ENCODE results near the gene SLC5A5.

SLC5A5 gene

DNA sequence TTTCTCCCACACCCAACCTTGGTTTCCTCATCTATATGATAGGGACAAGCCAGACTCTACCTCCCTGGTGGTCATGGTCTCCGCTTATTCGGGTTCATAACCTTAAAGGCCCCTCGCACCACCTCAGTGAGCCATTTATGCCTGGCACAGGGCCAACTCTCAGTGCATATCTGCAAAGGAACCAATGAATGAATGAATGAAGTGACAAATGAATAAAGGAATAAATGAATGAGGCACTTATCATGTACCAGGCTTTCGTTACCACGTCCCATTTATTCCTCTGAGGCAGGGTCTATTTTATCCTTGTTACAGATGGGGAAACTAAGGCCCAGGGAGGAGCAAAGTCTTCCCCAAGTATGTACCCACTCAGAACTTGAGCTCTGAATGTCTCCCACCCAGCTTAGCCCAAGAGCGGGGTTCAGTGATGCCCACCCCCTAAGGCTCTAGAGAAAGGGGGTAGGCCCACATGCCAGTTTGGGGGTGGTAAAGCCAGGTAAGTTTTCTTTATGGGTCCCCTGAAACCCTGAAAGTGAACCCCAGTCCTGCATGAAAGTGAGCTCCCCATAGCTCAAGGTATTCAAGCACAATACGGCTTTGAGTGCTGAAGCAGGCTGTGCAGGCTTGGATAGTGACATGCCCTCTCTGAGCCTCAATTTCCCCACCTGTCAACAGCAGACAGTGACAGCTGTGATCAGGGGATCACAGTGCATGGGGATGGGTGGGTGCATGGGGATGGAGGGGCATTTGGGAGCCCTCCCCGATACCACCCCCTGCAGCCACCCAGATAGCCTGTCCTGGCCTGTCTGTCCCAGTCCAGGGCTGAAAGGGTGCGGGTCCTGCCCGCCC lies 490 bp upstream of the SLC5A5 start:
- TF ChIP-seq ZBTB7A (IDR thresholded peaks at IDR 0.05; ENCODE audit: low read depth) (no peak), NFIC (IDR thresholded peaks at IDR 0.05) (peak; percentile 59)

DNA sequence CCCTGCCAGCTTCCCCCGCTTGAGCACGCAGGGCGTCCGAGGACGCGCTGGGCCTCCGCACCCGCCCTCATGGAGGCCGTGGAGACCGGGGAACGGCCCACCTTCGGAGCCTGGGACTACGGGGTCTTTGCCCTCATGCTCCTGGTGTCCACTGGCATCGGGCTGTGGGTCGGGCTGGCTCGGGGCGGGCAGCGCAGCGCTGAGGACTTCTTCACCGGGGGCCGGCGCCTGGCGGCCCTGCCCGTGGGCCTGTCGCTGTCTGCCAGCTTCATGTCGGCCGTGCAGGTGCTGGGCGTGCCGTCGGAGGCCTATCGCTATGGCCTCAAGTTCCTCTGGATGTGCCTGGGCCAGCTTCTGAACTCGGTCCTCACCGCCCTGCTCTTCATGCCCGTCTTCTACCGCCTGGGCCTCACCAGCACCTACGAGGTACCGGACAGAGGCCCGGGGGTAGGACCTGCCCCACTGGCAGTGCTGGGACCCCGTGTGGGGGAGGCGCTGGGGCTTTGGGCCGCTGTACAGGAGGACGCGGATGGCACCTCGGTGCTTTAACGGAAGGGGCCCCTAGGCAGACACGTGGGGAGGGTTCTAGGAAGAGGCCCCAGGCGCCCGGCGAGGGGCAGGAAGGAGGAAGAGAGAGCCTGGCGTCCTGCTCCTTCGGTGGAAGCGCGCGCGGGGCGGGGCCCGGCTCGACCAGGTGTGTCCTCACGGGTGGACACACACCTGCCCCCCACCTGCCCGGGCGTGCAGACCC lies 681 bp downstream of the SLC5A5 start:
- no peak for TF ChIP-seq TAF1 (IDR thresholded peaks at IDR 0.05; ENCODE audit: low read depth)
- no peak for TF ChIP-seq NFIC (IDR thresholded peaks at IDR 0.05)
- no peak for TF ChIP-seq ZBTB7A (IDR thresholded peaks at IDR 0.05; ENCODE audit: low read depth)
- TF ChIP-seq EP300 (IDR thresholded peaks at IDR 0.05; ENCODE audit: borderline replicate concordance) = no peak
- TF ChIP-seq, protein P1, sequence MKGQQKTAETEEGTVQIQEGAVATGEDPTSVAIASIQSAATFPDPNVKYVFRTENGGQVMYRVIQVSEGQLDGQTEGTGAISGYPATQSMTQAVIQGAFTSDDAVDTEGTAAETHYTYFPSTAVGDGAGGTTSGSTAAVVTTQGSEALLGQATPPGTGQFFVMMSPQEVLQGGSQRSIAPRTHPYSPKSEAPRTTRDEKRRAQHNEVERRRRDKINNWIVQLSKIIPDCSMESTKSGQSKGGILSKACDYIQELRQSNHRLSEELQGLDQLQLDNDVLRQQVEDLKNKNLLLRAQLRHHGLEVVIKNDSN (IDR thresholded peaks at IDR 0.05) = no peak

DNA sequence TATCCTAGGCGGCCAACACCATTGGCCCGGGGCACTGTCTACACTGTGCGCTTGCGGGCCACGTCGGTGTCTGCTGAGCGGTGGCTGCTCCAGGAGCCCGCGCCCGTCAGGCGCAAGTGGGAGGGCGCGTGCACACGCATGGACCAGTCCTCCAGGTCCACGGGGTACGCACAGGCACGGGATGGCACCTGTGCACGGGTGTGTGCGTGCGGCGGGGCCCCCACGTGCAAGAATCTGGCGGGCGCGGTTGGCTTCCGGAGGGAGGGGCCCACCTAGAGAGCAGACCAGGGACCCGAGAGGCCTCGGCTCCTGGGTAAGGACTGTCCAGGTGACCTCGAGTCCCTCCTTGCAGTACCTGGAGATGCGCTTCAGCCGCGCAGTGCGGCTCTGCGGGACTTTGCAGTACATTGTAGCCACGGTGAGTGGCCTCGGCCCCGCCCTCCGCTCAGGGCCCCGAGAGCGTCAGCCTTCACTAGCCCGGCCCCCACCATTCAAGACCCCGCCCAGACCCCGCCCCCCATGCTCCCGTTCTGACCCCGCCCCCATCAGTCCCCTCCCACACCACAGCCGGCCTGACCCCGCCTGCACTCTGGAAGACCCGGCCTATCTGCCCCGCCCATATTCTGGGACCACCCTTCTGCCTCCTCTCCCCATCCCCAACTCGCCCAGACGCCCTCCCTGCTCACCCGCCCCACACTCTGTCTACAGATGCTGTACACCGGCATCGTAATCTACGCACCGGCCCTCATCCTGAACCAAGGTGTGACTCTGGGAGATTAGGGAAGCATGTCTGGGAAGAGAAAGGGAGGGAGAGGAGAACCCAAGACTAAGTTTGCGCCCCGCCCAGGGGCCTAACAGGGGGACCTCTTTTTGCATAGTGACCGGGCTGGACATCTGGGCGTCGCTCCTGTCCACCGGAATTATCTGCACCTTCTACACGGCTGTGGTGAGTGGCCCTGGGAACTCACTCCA lies 2.3 kb downstream of the SLC5A5 start:
- TF ChIP-seq, protein P2, sequence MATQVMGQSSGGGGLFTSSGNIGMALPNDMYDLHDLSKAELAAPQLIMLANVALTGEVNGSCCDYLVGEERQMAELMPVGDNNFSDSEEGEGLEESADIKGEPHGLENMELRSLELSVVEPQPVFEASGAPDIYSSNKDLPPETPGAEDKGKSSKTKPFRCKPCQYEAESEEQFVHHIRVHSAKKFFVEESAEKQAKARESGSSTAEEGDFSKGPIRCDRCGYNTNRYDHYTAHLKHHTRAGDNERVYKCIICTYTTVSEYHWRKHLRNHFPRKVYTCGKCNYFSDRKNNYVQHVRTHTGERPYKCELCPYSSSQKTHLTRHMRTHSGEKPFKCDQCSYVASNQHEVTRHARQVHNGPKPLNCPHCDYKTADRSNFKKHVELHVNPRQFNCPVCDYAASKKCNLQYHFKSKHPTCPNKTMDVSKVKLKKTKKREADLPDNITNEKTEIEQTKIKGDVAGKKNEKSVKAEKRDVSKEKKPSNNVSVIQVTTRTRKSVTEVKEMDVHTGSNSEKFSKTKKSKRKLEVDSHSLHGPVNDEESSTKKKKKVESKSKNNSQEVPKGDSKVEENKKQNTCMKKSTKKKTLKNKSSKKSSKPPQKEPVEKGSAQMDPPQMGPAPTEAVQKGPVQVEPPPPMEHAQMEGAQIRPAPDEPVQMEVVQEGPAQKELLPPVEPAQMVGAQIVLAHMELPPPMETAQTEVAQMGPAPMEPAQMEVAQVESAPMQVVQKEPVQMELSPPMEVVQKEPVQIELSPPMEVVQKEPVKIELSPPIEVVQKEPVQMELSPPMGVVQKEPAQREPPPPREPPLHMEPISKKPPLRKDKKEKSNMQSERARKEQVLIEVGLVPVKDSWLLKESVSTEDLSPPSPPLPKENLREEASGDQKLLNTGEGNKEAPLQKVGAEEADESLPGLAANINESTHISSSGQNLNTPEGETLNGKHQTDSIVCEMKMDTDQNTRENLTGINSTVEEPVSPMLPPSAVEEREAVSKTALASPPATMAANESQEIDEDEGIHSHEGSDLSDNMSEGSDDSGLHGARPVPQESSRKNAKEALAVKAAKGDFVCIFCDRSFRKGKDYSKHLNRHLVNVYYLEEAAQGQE (IDR thresholded peaks at IDR 0.05; ENCODE audit: low read depth) = no peak
- no peak for TF ChIP-seq TAF1 (IDR thresholded peaks at IDR 0.05; ENCODE audit: low read depth)
- TF ChIP-seq, protein P3, sequence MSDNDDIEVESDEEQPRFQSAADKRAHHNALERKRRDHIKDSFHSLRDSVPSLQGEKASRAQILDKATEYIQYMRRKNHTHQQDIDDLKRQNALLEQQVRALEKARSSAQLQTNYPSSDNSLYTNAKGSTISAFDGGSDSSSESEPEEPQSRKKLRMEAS (IDR thresholded peaks at IDR 0.05) = peak; percentile 83

DNA sequence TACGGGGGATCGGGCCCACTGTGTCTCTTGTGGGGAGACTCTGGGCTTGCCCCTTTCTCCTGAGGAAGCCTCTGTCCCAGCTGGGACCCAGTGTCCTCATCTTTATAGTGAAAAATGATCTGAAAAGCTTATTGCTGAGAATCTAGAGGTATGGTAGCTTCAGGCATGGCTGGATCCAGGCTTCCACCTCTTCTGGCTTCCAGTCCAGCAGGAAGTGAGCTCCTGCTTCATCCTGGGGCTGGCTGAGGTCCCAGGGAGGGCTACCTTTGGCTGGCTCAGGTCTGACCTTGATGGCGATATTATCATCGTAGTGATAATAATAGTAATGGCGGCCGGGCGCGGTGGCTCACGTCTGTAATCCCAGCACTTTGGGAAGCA lies 3.0 kb downstream of the SLC5A5 start:
- TF ChIP-seq, protein P2 (IDR thresholded peaks at IDR 0.05; ENCODE audit: low read depth) = no peak
- TF ChIP-seq EP300 (IDR thresholded peaks at IDR 0.05; ENCODE audit: borderline replicate concordance) (no peak), FOXM1 (IDR thresholded peaks at IDR 0.05; ENCODE audit: borderline replicate concordance, low read depth) (no peak), ZBTB7A (IDR thresholded peaks at IDR 0.05; ENCODE audit: low read depth) (no peak)

DNA sequence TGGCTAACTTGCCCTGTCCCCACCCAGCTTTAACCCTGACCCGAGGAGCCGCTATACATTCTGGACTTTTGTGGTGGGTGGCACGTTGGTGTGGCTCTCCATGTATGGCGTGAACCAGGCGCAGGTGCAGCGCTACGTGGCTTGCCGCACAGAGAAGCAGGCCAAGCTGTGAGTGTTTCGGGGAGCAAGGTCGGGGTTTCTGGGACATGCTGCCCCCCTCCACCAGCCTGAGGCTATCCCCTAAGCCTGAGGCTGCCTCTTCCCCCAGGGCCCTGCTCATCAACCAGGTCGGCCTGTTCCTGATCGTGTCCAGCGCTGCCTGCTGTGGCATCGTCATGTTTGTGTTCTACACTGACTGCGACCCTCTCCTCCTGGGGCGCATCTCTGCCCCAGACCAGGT lies 6.0 kb downstream of the SLC5A5 start:
- TF ChIP-seq TAF1 (IDR thresholded peaks at IDR 0.05; ENCODE audit: low read depth) (no peak), RAD21 (IDR thresholded peaks at IDR 0.05; ENCODE audit: low read depth) (no peak), CREB1 (IDR thresholded peaks at IDR 0.05; ENCODE audit: low read depth) (no peak), YY1 (IDR thresholded peaks at IDR 0.05; ENCODE audit: low read depth) (no peak), FOXM1 (IDR thresholded peaks at IDR 0.05; ENCODE audit: borderline replicate concordance, low read depth) (no peak), NFIC (IDR thresholded peaks at IDR 0.05) (no peak), CEBPB (IDR thresholded peaks at IDR 0.05) (no peak), ZBTB7A (IDR thresholded peaks at IDR 0.05; ENCODE audit: low read depth) (no peak), TEAD4 (IDR thresholded peaks at IDR 0.05) (no peak), EGR1 (IDR thresholded peaks at IDR 0.05) (no peak)
- TF ChIP-seq, protein P1 (IDR thresholded peaks at IDR 0.05) = no peak

DNA sequence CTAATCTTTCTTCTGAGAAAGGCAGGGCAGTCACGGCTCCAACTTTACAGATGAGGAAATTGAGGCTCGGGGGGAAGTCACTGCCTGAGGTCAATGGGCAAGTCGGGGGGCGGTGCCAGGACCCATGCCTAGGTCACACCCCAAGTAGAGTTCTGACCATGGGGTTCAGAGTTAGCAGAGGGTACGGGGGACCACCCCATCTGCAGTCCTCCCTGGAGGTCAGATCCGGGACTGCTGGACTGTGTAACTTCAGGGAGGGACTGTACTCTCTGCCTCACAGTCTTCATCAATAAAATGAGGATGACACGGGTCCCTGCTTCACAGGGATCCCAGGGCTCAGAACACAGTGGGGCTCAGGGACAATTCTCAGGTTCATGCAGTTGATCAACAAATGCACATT lies 7.7 kb downstream of the SLC5A5 start:
- TF ChIP-seq, protein P1 (IDR thresholded peaks at IDR 0.05) = no peak
- TF ChIP-seq YY1 (IDR thresholded peaks at IDR 0.05; ENCODE audit: low read depth) (no peak), CREB1 (IDR thresholded peaks at IDR 0.05; ENCODE audit: low read depth) (no peak), FOXM1 (IDR thresholded peaks at IDR 0.05; ENCODE audit: borderline replicate concordance, low read depth) (no peak), EP300 (IDR thresholded peaks at IDR 0.05; ENCODE audit: borderline replicate concordance) (no peak), ZBTB7A (IDR thresholded peaks at IDR 0.05; ENCODE audit: low read depth) (no peak), NFIC (IDR thresholded peaks at IDR 0.05) (no peak), TCF12 (IDR thresholded peaks at IDR 0.05; ENCODE audit: low read depth) (no peak), RAD21 (IDR thresholded peaks at IDR 0.05; ENCODE audit: low read depth) (no peak), EGR1 (IDR thresholded peaks at IDR 0.05) (no peak)
- TF ChIP-seq, protein P2 (IDR thresholded peaks at IDR 0.05; ENCODE audit: low read depth) = no peak
- TF ChIP-seq, protein P3 (IDR thresholded peaks at IDR 0.05) = no peak

Measured in Ishikawa (cell line).